Measurements from ENCODE around the gene HOXD4. TPM values are rescaled to one million over a fixed set of nuclear protein-coding genes. Genes with fewer than 3 reads are reported as not detected.

Gene HOXD4
- total RNA-seq, 1 donor from 2014 or later: not detected

GRCh38 chr2:176161825-176162626 lies 10.7 kb downstream of the HOXD4 start:
- H3K4me1 Mint-ChIP-seq (ENCODE audit: low read depth, unreplicated experiment): no peaks in the 10 kb centered on the region
- H3K4me3 Mint-ChIP-seq (ENCODE audit: unreplicated experiment): no peak overlapping the region
- H3K27me3 Mint-ChIP-seq (ENCODE audit: unreplicated experiment): peaks cover 43% of the 10 kb centered on the region
- peaks cover 10% of the 10 kb centered on the region for H3K9me3 Mint-ChIP-seq (ENCODE audit: unreplicated experiment)
- no peak for TF ChIP-seq CTCF (IDR thresholded peaks at IDR 0.05; ENCODE audit: partially characterized antibody, unreplicated experiment)
- H3K27ac Mint-ChIP-seq (ENCODE audit: unreplicated experiment): no peak overlapping the region
- DNase-seq: no peak
- peaks cover 4% of the 10 kb centered on the region for H3K36me3 Mint-ChIP-seq (ENCODE audit: unreplicated experiment)

- H3K36me3 Mint-ChIP-seq (ENCODE audit: unreplicated experiment): peaks cover 4% of the 10 kb centered on the region
- no peak for TF ChIP-seq CTCF (IDR thresholded peaks at IDR 0.05; ENCODE audit: partially characterized antibody, unreplicated experiment)
- peaks cover 10% of the 10 kb centered on the region for H3K9me3 Mint-ChIP-seq (ENCODE audit: unreplicated experiment)
- DNase-seq: no peak
- no peak overlapping the region for H3K4me3 Mint-ChIP-seq (ENCODE audit: unreplicated experiment)
- H3K27me3 Mint-ChIP-seq (ENCODE audit: unreplicated experiment): peaks cover 47% of the 10 kb centered on the region
- no peaks in the 10 kb centered on the region for H3K4me1 Mint-ChIP-seq (ENCODE audit: low read depth, unreplicated experiment)
- no peak overlapping the region for H3K27ac Mint-ChIP-seq (ENCODE audit: unreplicated experiment)
These were observed 11.7 kb downstream of the HOXD4 start for GRCh38 chr2:176162911-176163671.

GRCh38 chr2:176163672-176164056 lies 12.3 kb downstream of the HOXD4 start:
- Mint-ChIP-seq H3K4me3 (ENCODE audit: unreplicated experiment) (no peak overlapping the region), H3K4me1 (ENCODE audit: low read depth, unreplicated experiment) (no peaks in the 10 kb centered on the region), H3K27me3 (ENCODE audit: unreplicated experiment) (peaks cover 45% of the 10 kb centered on the region), H3K27ac (ENCODE audit: unreplicated experiment) (no peak overlapping the region), H3K36me3 (ENCODE audit: unreplicated experiment) (peaks cover 4% of the 10 kb centered on the region), H3K9me3 (ENCODE audit: unreplicated experiment) (peaks cover 10% of the 10 kb centered on the region)
- TF ChIP-seq CTCF (IDR thresholded peaks at IDR 0.05; ENCODE audit: partially characterized antibody, unreplicated experiment): no peak
- DNase-seq: no peak

- Mint-ChIP-seq H3K4me3 (ENCODE audit: unreplicated experiment) (no peak overlapping the region), H3K27me3 (ENCODE audit: unreplicated experiment) (peaks cover 45% of the 10 kb centered on the region), H3K9me3 (ENCODE audit: unreplicated experiment) (peaks cover 10% of the 10 kb centered on the region), H3K27ac (ENCODE audit: unreplicated experiment) (no peak overlapping the region), H3K36me3 (ENCODE audit: unreplicated experiment) (peaks cover 4% of the 10 kb centered on the region), H3K4me1 (ENCODE audit: low read depth, unreplicated experiment) (no peaks in the 10 kb centered on the region)
- no peak for TF ChIP-seq CTCF (IDR thresholded peaks at IDR 0.05; ENCODE audit: partially characterized antibody, unreplicated experiment)
- no peak for DNase-seq
These were observed 12.9 kb downstream of the HOXD4 start for GRCh38 chr2:176164201-176164600.

All from glutamatergic neuron (in vitro differentiated cells).